Superior temporal gyrus (tissue), 1 donor: ENCODE data around the gene ELFN1.

ENCODE experiments used
- DNase-seq: peaks from one replicate; pipeline ENCODE4 v3.0.0-alpha.2; 2016; ENCODE audit errors: extremely low spot score

ELFN1 gene

DNA sequence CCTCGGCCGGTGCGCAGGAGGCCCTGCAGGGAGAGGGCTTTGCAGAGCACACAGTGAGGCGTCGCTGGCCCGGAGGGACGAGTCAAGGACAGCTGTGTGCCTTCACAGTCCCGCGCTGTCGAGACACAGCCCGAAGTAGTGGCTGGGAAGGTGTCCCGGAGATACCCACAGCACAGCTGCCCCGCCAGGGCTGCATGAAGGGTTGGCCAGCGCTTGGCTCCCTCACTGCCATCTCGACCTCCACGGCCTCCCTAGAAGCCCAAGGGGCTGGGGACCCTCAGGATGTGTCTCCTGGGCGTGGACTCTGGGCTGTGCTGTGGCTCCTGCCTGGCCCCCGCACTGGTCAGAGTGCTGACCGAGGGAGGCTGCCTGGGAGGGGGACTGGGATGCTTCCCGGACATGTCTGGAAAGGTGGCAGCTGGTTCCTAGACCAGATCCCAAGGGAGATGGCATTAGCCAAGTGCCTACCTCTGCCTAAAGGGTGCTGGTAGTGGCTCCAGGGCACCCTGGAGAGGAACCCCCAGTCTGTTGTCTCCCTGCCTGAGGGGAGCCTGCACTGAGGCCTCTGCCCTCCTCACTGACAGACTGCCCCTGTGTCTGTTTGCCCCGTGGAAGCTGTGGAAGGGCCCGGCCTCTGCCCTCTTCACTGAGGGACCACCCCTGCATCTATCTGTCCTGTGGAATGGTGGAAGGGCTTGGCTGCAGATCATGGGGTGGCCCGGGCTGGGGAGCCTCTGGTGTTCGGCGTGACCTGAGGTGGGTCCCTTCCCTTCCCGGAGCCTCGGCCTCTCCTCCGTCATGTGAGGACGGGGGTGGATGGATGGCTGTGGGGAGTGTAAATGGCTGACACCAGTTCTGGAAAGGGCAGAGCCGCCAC is 5.8 kb downstream of the ELFN1 start:
- DNase-seq: no peak

DNA sequence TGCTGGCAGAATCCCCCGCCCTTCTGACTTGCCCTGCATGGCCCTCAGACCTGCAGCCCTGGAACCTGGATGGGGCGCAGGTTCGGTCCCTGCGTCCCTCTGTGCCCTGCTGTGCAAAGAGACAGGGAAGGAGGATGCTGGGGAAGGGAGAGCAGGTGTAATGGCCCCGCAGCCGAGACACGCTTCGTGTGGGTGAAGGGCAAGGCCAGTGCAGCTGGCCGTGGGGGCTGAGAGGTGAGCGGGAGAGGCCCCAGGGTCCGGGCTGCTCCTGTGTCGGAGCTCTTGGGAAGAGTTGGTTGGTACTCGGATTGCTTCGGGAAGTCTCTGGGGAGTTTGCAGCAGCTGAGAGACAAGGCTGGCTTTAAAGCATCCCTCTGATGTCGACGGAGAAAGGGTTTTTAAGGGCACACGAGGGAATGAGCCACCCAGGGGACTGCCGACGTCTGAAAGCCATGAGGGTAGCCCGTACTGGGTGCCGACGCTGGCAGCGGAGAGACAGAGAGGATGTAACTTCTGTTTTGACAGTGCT is 6.5 kb downstream of the ELFN1 start:
- no peak for DNase-seq

DNA sequence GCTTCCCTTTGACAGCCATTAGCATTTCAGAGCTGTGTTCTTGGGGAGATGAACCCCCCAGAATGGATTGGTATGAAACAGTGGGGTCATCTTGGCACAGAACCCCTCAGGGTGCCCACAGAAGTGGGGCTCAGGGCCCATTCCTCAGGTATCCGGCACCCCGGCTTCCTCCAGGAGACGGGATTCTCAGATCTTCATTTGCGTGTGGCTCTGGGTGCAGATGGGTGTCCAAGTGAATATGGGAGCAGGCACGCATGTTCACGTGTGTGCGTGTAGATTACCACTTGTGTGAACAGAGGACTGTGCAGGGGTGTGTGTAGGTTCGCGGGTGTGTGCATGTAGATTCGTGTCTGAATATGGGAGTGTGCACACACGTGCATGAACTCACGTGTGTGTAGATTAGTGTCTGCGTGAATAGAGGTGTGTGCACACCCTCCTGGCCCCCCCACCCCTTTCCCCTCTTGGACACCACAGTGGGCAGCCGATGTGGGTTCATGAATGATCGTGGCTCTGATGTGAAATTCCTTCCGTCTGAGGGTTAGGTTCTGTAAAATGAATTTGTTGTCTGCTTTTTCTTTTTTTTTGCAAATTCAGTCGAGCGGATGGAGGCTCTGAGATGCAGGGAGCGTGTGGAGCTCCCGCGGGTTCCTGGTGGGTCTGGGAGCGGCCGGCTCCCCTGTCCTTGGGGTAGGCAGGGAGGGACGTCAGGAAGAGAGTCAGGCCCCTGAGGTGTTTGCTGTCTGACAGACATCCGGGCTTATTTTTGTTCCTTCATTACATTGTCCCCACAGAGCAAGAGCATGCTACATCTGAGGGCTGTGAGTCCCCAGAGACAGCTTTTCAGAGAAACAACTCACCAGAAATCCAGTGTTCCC is 7.4 kb downstream of the ELFN1 start:
- DNase-seq: no peak

DNA sequence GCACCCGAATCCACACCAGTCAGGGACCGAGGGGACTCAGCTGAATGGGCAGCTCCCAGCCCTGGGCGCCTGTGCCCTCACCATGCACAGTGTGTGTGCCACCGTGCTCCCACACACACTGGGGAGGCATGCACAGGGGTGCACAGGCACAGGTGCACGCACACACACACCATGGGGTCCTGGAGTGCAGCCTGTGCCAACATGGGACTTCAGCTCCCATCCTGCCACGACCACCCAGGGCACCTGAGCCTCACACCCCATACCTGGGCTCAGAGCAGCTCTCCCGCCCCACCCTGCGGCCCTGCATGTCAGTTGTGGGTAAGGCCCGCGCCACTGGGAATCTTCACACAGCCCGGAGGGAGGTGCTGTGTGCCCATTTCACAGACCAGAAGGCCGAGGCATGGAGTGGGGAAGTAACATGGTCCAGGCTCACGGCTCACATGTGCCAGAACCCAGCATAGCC is 8.0 kb downstream of the ELFN1 start:
- DNase-seq: no peak

DNA sequence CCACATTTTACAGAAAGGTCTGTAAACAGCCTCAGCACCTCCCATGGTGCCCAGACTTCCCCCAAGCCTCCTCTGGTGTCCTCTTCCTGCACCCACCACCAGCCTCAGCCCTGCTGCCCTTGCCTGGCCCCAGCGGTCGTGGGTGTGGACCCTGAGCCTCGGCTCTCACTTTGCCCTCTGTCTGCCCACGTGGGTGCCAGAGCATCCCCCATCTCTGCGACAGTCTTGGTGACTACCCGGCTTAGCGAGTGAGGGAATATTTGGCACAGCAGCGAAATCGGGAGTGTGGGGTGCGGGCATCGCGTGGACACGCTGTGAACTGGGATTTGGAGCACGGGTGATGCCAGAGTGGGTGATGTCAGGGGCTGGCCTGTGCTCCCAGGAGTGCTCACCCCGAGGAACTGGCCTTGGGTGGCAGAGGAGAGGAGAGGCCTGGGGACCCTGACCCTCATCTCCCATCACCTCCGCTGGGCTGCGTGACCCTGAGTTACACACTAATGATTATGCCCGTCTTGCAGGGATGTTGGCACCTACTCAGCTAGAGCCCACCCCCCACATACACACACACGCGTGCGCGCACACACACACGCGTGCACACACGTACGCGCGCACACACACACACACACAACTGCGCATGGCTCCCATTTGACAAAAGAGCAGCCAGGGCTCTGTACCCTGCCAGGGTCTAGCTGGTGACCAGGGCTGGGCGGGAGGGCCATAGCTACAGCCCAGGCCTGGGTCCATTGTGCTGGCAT is 8.7 kb downstream of the ELFN1 start:
- DNase-seq: no peak

DNA sequence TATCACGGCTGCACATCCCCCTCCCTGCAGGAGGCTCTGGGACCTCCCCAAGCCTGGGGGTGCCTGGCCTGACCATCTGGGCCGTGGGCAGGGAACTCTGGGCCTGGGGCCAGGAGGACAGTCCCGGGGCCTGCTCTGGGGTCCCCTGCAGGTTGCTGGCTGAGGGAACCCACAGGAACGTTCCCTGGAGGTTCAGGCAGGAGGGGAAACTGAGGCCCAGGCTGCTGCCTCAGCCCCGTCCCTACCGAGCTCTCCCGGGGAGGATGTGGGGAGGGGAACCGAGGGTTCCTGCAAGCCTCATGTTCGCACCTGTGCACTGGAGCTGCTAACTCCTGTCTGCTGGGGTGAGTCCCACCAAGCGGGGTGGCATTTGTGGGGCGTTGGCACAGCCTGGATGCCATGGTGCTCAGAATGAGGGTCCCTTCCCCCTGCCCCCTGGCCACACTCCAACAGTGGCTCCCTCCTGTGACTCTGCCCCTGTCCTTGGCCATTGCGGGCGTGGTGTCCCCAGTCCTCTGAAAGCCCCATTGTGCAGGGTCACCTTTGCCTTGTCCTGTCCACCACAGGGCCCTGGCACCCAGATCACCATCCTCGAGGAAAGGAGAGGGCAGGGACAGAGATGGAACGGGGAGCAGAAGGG is 9.4 kb downstream of the ELFN1 start:
- DNase-seq: no peak

DNA sequence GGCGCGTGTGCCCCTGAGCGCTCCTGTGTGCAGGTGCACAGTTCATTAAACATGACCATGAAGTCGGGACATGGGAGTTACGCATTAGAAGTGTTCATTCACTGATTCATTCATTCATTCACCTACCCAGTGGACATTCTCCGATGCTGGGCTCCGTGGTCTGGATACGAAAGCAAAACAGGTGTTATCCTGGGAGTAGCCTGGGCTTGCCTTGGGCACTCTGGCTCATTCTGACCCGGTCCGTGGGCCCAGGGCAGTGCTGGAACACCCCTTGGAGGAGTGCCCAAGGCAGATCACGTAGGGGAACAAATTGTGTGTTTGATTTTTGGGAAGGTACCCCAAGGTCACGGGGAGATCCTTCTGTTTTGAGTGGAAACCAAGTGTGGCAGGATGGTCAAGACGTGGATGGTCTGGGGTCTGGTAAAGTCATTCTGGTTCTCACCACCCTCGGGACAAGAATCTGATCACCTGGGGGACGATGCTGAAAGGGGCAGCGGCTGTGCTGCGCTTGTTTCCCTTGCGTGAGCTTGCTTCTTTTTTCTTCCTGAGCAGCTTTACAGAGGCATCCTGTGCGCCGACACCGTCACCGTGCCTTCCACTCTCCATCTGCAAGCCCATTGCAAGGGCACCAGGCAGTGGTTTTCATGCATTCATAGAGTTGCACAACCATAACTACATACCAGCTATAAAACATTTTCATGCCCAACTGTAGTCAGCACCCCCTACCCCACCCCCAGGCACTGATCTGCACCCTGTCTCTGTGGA is 10.1 kb downstream of the ELFN1 start:
- DNase-seq: no peak

DNA sequence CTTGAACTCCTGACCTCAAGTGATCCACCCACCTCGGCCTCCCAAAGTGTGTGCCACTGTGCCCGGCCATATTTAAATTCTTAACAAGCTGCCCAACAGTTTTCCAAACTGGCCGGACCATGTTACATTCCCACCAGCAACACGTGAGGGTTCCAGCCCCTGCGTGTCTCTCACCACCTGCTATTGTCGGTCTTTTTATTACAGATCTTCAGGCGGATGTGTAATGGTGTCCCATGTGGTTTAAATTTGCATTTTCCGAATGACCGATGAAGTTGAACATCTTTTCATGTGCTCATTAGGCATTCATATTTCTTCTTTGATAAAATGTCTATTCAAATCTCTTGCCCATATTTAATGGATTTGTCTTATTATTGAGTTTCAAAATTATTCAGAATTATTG is 11.5 kb downstream of the ELFN1 start:
- DNase-seq: no peak

DNA sequence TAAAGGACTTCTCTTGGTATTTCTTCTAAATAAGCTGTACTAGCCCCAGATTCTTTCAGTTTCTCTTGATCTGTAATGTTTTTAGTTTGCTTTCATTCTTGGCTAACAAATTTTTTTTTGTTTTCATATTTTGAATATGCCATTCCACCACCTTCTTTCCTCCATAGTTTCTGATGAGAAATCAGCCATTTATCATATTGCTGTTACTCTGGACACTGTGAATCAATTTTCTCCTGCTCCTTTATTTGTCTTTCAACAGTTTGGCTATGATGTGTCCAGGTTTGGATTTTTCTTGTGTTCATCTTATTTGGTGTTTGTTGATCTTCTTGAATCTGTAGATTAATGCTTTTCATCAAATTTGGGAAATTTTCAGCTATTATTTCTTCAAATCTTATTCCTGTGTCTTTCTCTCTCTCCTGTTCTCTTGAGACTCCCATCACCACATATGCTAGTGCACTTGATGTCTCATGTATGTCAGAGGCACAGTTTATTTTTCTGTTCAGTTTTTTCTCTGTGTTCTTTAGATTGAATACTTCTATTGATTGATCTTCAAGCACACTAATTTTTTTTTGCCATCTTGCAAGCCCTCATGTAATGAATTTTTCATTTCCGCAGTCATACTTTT is 15.0 kb downstream of the ELFN1 start:
- DNase-seq: no peak

DNA sequence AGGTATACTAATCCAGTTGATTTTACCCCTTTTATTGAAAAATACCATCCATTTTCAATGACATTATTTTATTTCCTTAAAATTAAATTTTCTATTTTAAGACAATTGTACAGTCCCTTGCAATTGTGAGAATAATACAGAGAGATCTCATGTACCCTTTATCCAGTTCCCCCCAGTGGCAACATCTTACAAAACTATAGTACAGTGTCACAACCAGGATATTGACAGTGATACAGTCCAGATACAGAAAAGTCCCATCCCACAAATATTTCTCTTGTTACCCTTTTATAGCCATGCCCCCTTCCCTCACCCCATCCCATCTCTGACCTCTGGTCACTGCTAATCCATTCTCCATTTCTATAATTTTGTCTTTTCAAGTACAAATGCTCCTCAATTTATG is 18.5 kb downstream of the ELFN1 start:
- DNase-seq: no peak

DNA sequence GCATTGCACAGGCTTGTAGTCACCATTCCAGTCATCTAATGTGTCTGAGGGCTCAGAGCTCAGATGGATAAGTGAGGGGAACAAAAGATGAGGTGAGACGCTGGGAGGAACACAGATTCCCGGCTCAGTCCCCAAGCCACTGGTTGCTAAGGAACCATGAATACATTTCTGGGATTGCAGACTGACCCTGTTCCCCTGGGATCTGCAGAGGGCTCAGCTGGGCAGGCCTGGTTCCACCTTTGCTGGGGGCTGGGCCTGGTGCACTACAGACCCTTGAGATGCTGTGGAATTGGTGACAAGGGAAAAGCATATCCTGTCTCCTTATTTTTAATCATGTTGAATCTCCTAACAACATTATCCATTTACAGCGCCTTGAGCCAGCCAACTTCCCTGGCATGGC is 19.2 kb downstream of the ELFN1 start:
- DNase-seq: no peak

DNA sequence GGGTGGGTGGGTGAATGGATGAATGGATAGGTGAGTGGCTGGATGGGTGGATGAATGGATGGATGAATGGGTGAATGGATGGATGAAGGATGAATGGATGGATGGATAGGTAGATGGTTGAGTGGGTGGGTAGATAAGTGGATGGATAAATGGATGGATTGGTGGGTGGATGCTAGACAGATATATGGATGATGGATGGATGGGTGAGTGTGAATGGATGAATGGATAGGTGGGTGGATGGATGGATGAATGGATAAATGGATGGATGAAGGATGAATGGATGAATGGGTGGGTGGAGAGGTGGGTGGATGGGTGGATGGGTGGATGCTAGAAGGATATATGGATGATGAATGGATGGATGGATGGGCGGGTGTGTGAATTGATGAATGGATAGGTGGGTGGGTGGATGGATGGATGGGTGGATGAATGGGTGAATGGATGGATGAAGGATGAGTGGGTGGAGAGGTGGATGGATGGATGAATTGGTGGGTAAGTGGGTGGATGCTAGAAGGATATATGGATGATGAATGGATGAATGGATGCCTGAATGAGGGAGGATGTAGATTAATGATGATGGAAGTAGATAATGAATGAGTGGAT is 20.4 kb downstream of the ELFN1 start:
- DNase-seq: no peak

DNA sequence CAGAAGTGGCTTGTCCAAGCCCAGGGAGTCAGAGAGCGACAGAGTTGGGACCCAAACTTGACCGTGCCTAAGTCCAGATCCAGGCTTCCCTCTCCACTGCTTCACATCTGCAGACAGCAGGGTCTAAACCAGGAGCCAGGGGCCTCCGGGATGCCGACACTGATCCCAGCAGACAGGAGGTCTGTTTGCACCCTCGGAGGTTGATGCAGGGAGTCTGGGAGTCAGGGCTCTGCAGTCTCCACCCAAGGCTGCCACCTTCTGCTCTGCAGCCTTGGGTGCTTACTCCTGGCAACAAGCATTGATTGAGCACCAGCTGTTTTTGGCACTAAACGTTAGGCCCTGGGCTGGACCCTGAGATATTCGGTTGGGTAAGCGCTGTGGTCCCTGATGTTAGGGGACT is 21.0 kb downstream of the ELFN1 start:
- no peak for DNase-seq

DNA sequence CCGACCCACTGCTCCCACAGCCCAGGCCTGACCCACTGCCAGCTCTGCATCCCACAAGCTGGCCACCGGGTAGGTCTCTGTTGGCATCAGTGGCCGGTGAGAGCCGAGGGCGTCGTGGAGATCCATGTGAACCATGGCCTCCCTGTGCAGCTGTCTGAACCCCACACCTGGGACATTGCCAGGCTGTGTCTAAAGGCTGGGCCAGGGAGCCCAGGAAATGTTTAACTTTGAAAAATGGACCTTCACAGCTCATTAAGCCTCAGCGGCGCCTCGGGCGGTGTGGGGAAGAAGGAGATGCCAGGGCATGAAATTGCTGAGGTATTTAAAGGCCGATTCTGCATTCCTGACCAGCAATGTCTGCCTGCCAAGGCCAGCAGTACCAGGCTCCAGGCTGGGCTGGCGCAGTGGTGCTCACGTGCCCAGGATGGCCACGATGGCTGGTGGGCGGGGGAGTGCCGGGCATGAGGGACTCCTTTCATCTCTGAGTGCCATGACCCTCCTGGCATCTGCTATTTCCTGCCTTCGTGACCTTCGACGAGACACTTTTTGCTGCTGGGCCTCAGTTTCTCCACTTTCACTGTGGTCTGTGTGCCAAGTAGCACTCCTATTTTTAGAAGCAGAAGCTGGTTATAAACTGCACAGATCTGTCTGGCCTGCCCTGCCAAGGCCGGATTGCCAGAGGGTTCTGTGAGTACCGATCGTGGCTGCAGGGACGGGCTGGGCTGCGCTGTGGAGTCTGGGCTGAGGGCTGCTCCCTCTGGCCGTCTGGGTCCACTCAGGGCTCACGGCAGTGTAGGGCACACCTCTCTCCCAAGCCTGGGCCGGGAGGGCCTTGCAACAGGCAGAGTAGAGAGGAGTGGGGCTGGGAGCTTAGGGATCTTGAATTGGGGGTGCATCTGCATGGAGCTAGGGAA is 21.8 kb downstream of the ELFN1 start:
- peak; percentile 50 for DNase-seq

DNA sequence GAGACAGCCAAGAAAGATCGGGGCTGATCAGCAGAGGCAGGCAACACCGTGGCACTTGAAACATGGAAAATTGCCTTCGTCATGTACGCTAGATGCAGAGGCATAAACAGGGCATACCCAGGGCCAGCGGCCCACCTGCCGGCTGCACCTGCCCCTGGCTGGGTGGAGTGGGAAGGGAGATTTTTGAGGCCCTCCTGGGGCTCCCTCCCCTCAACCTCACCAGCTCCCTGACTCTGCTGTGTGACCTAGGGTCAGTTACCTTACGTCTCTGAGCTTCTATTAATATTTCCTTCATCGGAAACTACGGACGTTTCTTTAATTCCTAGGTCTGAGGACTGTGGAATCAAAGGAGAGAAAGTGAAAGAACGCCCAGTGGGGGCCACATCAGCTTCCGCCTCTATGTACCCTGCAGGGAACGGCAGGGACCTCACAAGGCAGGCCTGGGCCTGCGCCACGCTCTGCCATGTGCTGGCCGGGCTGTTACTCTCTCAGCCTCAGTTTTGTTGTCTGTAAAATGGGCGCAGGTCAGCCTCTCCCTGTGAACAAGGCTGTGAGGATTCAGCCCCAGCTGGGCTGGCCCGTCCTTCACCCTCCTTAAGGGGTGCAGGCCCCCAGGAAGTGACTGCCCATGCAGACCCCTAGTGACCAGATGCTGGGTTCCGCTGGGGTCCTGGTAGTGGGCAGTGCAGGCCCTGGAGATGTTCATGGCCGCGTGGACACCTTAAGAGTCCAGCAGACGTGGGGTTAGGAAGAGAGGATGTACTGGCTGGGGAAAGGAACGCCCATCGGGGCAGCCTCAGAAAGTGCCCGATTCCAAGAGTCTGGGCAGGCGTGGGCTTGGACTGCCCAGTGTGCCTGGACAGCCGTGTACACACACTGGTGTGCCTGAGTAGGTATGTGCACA is 22.7 kb downstream of the ELFN1 start:
- DNase-seq: no peak

DNA sequence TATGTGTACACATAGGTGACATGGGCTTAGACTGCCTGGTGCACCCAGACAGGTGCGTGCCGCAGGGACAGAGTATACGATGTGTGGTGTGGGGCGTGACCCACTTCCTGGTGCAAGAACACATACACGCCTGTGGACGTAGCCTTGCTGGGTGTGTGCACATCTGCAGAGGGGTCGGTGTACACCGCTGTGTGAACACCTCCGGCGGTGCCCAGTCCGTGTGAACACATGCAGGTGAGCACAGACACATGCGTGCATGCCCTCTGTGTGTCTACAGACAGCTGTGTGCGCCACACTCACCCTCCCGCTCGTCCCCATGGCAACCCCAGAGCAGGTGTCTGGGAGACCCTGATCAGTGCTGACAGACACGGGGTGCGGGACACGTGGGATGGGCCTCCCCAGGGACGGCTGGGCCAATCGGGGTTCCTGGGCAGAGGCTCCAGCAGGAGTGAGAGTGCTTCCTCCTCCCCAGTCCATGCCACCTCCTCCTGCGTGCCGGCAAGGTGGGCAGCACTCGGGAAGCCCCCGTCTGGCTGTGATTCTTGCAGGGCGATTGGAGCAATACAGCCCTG is 23.4 kb downstream of the ELFN1 start:
- no peak for DNase-seq

DNA sequence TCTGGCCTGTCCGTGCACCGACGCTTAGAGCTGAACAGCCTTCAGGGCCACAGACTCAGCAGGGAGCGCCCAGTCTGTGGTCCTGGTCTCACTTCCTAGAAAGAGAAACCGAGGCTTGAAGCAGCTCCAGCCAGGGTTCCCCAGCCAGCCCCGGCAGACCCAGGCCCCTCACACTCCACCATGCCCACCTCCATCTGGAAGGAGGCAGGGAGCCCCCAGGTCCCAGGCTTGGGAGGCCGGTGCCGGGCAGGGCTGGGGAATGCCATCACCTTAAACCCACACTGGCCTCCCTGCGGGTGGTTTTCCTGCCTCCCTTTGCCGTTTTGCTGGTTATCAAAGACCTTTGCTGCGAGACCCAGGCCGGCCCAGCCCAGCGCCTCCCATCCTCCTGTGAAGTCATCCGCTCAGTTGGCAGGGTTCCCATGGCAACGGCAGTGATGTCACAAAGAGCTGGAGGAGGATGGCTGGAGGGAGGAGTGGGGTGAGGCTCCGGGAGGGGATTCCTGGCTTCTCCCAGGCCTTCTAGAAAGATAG is 24.0 kb downstream of the ELFN1 start:
- peak; percentile 44 for DNase-seq
